Measurements from ENCODE around the gene SHMT1.
"Not testable (repeated sequence)": the region's sequence is repeated elsewhere in the genome, so short reads cannot be mapped to it uniquely, and the experiment has no call there.

DNA sequence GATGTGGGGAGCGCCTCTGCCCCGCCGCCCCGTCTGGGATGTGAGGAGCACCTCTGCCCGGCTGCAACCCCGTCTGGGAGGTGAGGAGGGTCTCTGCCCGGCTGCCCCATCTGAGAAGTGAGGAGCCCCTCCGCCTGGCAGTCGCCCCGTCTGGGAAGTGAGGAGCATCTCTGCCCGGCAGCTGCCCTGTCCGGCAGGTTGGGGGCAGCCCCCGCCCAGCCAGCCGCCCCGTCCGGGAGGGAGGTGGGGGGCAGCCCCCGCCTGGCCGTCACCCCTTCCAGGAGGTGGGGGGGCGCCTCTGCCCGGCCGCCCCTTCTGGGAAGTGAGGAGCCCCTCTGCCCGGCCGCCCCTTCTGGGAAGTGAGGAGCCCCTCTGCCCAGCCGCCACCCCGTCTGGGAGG, 25.2 kb downstream of the SHMT1 start:
- TF ChIP-seq OSR1, ZC3H10, ZFP3, ESRRG, ZNF8 (CRISPR knock-in tag; IDR thresholded peaks at IDR 0.05): not testable (repeated sequence)
- TF ChIP-seq, protein P1, sequence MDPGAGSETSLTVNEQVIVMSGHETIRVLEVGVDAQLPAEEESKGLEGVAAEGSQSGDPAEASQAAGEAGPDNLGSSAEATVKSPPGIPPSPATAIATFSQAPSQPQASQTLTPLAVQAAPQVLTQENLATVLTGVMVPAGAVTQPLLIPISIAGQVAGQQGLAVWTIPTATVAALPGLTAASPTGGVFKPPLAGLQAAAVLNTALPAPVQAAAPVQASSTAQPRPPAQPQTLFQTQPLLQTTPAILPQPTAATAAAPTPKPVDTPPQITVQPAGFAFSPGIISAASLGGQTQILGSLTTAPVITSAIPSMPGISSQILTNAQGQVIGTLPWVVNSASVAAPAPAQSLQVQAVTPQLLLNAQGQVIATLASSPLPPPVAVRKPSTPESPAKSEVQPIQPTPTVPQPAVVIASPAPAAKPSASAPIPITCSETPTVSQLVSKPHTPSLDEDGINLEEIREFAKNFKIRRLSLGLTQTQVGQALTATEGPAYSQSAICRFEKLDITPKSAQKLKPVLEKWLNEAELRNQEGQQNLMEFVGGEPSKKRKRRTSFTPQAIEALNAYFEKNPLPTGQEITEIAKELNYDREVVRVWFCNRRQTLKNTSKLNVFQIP (CRISPR knock-in tag; IDR thresholded peaks at IDR 0.05; ENCODE audit: borderline replicate concordance, low read depth): not testable (repeated sequence)
- TF ChIP-seq, protein P2, sequence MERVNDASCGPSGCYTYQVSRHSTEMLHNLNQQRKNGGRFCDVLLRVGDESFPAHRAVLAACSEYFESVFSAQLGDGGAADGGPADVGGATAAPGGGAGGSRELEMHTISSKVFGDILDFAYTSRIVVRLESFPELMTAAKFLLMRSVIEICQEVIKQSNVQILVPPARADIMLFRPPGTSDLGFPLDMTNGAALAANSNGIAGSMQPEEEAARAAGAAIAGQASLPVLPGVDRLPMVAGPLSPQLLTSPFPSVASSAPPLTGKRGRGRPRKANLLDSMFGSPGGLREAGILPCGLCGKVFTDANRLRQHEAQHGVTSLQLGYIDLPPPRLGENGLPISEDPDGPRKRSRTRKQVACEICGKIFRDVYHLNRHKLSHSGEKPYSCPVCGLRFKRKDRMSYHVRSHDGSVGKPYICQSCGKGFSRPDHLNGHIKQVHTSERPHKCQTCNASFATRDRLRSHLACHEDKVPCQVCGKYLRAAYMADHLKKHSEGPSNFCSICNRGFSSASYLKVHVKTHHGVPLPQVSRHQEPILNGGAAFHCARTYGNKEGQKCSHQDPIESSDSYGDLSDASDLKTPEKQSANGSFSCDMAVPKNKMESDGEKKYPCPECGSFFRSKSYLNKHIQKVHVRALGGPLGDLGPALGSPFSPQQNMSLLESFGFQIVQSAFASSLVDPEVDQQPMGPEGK (CRISPR knock-in tag; IDR thresholded peaks at IDR 0.05; ENCODE audit: borderline replicate concordance): not testable (repeated sequence)

Data from SK-N-SH treated with all-trans-retinoic acid at 6 μM for 48 hours (cell line).